ENCODE measurements around the gene KIAA1755. TPM values are rescaled to one million over a fixed set of nuclear protein-coding genes. Genes with fewer than 3 reads are reported as not detected.
A peak's percentile ranks its signal among the peaks of the same experiment; 100 is the strongest.

KIAA1755 gene
- total and polyA plus RNA-seq, 10 of the 15 experiments (the other 5 are each of a cell fraction or from before 2014, with no cell fraction given): not detected

GRCh38 chr20:38250609-38251008 is 9.9 kb downstream of the KIAA1755 start:
- in situ Hi-C loops (cut with MboI): no loop called here
- no peak for FAIRE-seq

More at GRCh38 chr20:38250609-38251008, 9.9 kb downstream of the KIAA1755 start:
- ChIA-PET RAD21 (ENCODE audit: unreplicated experiment) (no interaction called here), CTCF (interaction anchor here (0.6 kb wide), 1 partner anchor 10 kb away, joined by 3 read pairs; no protein-coding TSS in a partner anchor), SMC1A (ENCODE audit: uncharacterized antibody, unreplicated experiment) (no interaction called here), POLR2A (no interaction called here)
- Histone ChIP-seq H3K4me1 (ENCODE audit: control insufficient read depth, insufficient read depth, low read length) (no peaks in the 10 kb centered on the region), H2AFZ (ENCODE audit: control insufficient read depth, low read depth, low read length) (no peak overlapping the region), H3K4me3 (no peak overlapping the region), H3K9me3 (replicated peaks; ENCODE audit: control insufficient read depth, insufficient read depth, low read length) (no peaks in the 10 kb centered on the region; the same call in 2 of the 3 replicates), H4K20me1 (ENCODE audit: control insufficient read depth, insufficient read depth) (no peaks in the 10 kb centered on the region), H3K4me2 (ENCODE audit: control insufficient read depth, insufficient read depth) (no peak overlapping the region), H3K27ac (ENCODE audit: control insufficient read depth, insufficient read depth) (no peak overlapping the region), H3K27me3 (replicated peaks in 1 of 2; ENCODE audit: control insufficient read depth in 2 of 2, insufficient read depth in 2 of 2, low read length in 1 of 2) (no peaks in the 10 kb centered on the region; a peak in 1 of 4 replicates), H3K36me3 (ENCODE audit: control insufficient read depth in 2 of 2, insufficient read depth in 2 of 2, low read length in 1 of 2) (no peaks in the 10 kb centered on the region), H3K79me2 (ENCODE audit: control insufficient read depth, insufficient read depth, low read length) (no peaks in the 10 kb centered on the region), H3K9ac (ENCODE audit: control insufficient read depth, insufficient read depth, low read length) (no peak overlapping the region)
- intact Hi-C loops (cut with micrococcal nuclease; ENCODE audit: unreplicated experiment): no loop called here
- 17% methylated on average over 6 of the region's 6 CpGs for WGBS (ENCODE audit: insufficient coverage, insufficient replicate concordance, low lambda C conversion rate, missing lambda C conversion rate)
- no TSS peak for BruUV-seq (replicated peaks)
- TF ChIP-seq MYC (IDR thresholded peaks at IDR 0.05; ENCODE audit: insufficient read depth, insufficient read length, insufficient replicate concordance, low read length, severe bottlenecking) (no peak), CBX3 (IDR thresholded peaks at IDR 0.05; ENCODE audit: borderline replicate concordance, low read depth) (no peak), PKNOX1 (IDR thresholded peaks at IDR 0.05) (peak; percentile 55), CHD1 (IDR thresholded peaks at IDR 0.05; ENCODE audit: low read depth, low read length) (no peak), POLR2A (IDR thresholded peaks at IDR 0.05; ENCODE audit: low read depth, low read length) (no peak), MAX (IDR thresholded peaks at IDR 0.05; ENCODE audit: low read depth, low read length) (no peak)
- ATAC-seq: no peak
- DNase-seq (ENCODE audit: low read depth, low spot score): no peak

All from GM12878 (cell line).